OCI-LY3 (cell line): Measurements from ENCODE around the gene RBM20.
"Not testable (repeated sequence)": the region's sequence is repeated elsewhere in the genome, so short reads cannot be mapped to it uniquely, and the experiment has no call there.

Experiments used
- H2AFZ ChIP-seq: fragments of 200-600, 300-600 bp; shearing (Covaris generic); 2 replicates; pipeline ENCODE4 v1.6.0; 2014; ENCODE audit warnings: antibody characterized with exemption, low read depth, low read length
- H3K27ac ChIP-seq: fragments of 200-600, 300-600 bp; sonication (generic); 2 replicates; pipeline ENCODE4 v1.5.1; 2014; ENCODE audit warnings: mild to moderate bottlenecking, low read length, moderate library complexity, mixed read lengths
- H3K27me3 ChIP-seq: fragments of 200-600, 300-600 bp; sonication (generic); 2 replicates; pipeline ENCODE4 v1.6.1; 2014; ENCODE audit warnings: low read depth, low read length, mixed read lengths
- H3K36me3 ChIP-seq: fragments of 200-600, 300-600 bp; sonication (generic); replicated peaks from 2 replicates; pipeline ENCODE3; 2014; ENCODE audit warnings: low read depth, low read length, mixed read lengths
- H3K4me1 ChIP-seq: fragments of 300-600, 200-600 bp; sonication (generic); 2 replicates; pipeline ENCODE4 v1.6.1; 2014; ENCODE audit warnings: low read length, mixed read lengths
- H3K4me2 ChIP-seq: fragments of 200-600, 300-600 bp; sonication (generic); 2 replicates; pipeline ENCODE4 v1.6.1; 2014; ENCODE audit warnings: low read length, mixed read lengths
- H3K4me3 ChIP-seq: fragments of 300-600, 200-600 bp; sonication (generic); 2 replicates; pipeline ENCODE4 v1.5.1; 2014; ENCODE audit warnings: antibody characterized with exemption, mild to moderate bottlenecking, low read length, moderate library complexity
- H3K79me2 ChIP-seq: fragments of 300-600, 200-600 bp; shearing (Covaris generic); 2 replicates; pipeline ENCODE4 v1.6.1; 2014; ENCODE audit warnings: mild to moderate bottlenecking, low read length, mixed read lengths
- H3K9ac ChIP-seq: fragments of 300-600, 200-600 bp; shearing (Covaris generic); 2 replicates; pipeline ENCODE4 v1.6.0; 2014; ENCODE audit warnings: mild to moderate bottlenecking, low read length, moderate library complexity
- H3K9me3 ChIP-seq: fragments of 200-600, 300-600 bp; shearing (Covaris generic); 2 replicates; pipeline ENCODE4 v1.6.1; 2014; ENCODE audit warnings: low read length, mixed read lengths; ENCODE audit not compliant: insufficient read depth
- H4K20me1 ChIP-seq: fragments of 200-600, 300-600 bp; sonication (generic); 2 replicates; pipeline ENCODE4 v1.6.1; 2016; ENCODE audit warnings: low read length, mixed read lengths; ENCODE audit not compliant: insufficient read depth
- CTCF ChIP-seq: fragments of 200-600, 300-600 bp; sonication (generic); IDR thresholded peaks from 2 replicates; pipeline ENCODE4 v1.5.1; 2014; ENCODE audit warnings: antibody characterized with exemption, low read length, low read depth
- EZH2phosphoT487 ChIP-seq: fragments of 200-600 bp; shearing (Covaris generic); IDR thresholded peaks from 2 replicates; pipeline ENCODE4 v1.6.1; 2018; ENCODE audit warnings: antibody characterized with exemption, mixed run types, low read depth

RBM20 gene

DNA sequence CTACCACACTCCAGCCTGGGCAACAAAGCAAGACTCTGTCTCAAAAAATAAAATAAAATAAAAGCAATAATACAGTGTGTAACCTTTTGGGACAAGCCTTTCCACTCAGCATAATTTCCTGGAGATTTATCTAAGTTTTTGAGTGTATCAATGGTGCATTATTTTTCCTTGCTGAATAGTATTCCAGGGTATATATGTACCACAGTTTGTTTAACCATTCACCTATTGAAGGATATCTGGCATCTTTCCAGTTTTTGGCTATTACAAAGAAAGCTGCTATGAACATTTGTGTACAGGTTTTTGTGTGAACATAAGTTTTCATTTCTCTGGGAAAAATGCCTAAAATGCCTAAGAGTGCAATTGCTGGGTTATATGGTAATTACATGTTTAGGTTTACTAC lies 59.9 kb downstream of the RBM20 start:
- H2AFZ ChIP-seq = no peak overlapping the region
- H3K27me3 ChIP-seq = no peaks in the 10 kb centered on the region
- no peaks in the 10 kb centered on the region for H4K20me1 ChIP-seq
- no peak overlapping the region for H3K4me3 ChIP-seq
- TF ChIP-seq CTCF (no peak), EZH2phosphoT487 (no peak)
- no peaks in the 10 kb centered on the region for H3K36me3 ChIP-seq
- H3K79me2 ChIP-seq = no peaks in the 10 kb centered on the region
- H3K4me2 ChIP-seq = no peak overlapping the region
- no peak overlapping the region for H3K9ac ChIP-seq
- H3K27ac ChIP-seq = no peak overlapping the region
- H3K9me3 ChIP-seq = no peaks in the 10 kb centered on the region
- H3K4me1 ChIP-seq = peaks cover 11% of the 10 kb centered on the region

DNA sequence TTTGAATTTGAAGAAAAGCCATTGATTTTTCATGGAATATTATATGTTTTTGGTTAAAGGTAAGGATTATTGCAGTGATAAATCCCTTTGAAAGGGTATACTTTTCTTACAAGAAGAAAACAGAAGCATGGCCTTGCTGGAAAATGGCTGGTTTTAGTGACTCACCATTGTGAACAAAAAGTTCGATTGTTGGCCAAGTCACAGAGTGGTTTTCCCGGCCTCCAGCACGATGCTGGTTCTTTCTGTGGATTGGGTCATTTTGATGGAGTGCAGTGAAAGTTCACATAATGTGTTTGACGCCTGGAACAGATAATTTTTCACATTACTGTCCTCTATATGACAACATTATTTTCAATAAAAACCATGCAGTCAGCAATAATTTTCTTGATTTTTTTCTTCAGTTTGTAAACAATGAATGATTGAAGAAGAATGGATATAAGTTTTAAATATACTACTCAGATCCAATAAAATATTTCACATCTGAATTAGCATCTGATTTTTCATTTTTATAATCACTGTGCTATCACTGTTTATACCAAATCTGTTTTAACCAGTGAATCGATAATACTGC lies 60.9 kb downstream of the RBM20 start:
- Histone ChIP-seq H3K4me2 (no peak overlapping the region), H3K79me2 (no peaks in the 10 kb centered on the region), H3K27ac (no peak overlapping the region), H3K4me3 (no peak overlapping the region), H3K27me3 (no peaks in the 10 kb centered on the region), H3K9me3 (no peaks in the 10 kb centered on the region), H2AFZ (no peak overlapping the region), H4K20me1 (no peaks in the 10 kb centered on the region), H3K4me1 (peaks cover 11% of the 10 kb centered on the region), H3K36me3 (no peaks in the 10 kb centered on the region), H3K9ac (no peak overlapping the region)
- no peak for TF ChIP-seq CTCF
- no peak for TF ChIP-seq EZH2phosphoT487

GRCh38 chr10:110705596-110705995 lies 61.5 kb downstream of the RBM20 start:
- H3K9me3 ChIP-seq, H3K27me3 ChIP-seq, H3K4me3 ChIP-seq, H3K27ac ChIP-seq, H2AFZ ChIP-seq, H3K9ac ChIP-seq, H3K4me2 ChIP-seq, H3K36me3 ChIP-seq, H3K79me2 ChIP-seq, H4K20me1 ChIP-seq: not testable (repeated sequence)
- peaks cover 11% of the 10 kb centered on the region for H3K4me1 ChIP-seq

DNA sequence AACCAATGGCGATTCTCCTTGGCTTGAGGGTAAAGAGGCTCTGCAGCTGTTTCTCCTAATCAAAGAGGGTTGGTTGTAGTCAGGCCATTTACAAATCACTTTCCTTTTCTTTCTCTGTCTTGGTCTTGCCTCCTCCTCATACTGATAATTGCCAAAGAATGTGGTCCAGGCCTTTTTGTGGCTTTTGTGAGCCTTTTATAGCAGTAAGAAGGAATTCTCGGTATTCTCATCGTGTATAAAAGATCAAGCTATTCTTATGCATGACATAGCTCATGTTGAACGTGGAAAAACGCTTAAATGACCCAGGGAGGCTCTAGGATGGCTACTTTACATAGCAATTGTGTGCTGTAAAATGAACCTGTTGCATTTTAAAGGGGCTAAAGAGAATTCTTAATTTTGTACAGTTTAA lies 62.6 kb downstream of the RBM20 start:
- H3K27ac ChIP-seq = no peak overlapping the region
- H3K4me3 ChIP-seq = no peak overlapping the region
- H2AFZ ChIP-seq = no peak overlapping the region
- no peaks in the 10 kb centered on the region for H3K9me3 ChIP-seq
- no peaks in the 10 kb centered on the region for H3K27me3 ChIP-seq
- peaks cover 13% of the 10 kb centered on the region for H3K4me1 ChIP-seq
- H3K4me2 ChIP-seq = no peak overlapping the region
- no peaks in the 10 kb centered on the region for H3K36me3 ChIP-seq
- H3K9ac ChIP-seq = no peak overlapping the region
- H3K79me2 ChIP-seq = no peaks in the 10 kb centered on the region
- no peaks in the 10 kb centered on the region for H4K20me1 ChIP-seq
- TF ChIP-seq EZH2phosphoT487 (no peak), CTCF (no peak)
